Peyer's patch (tissue), 4 donors: ENCODE data around the gene YIPF5. TPM values are rescaled to one million over a fixed set of nuclear protein-coding genes. Genes with fewer than 3 reads are reported as not detected.

Source experiments
- DNase-seq, 3 donors: peaks; one replicate each; pipeline ENCODE4 v3.0.0-alpha.2; 2017 to 2019
- H3K27ac ChIP-seq, 4 donors: fragments of 200-600 bp; sonication (generic); one replicate each; pipeline ENCODE4 v1.5.1; 2016 to 2019
- H3K27me3 ChIP-seq, 2 donors: fragments of 200-600 bp; sonication (generic); one replicate each; pipeline ENCODE4 v1.5.1; 2019
- H3K36me3 ChIP-seq, 3 donors: fragments of 200-600 bp; sonication (generic); one replicate each; pipeline ENCODE4 v1.5.1; 2016 to 2019
- H3K4me1 ChIP-seq, 4 donors: fragments of 200-600 bp; sonication (generic); one replicate each; pipeline ENCODE4 v1.5.1; 2016 to 2019
- H3K4me3 ChIP-seq, 4 donors: fragments of 200-600 bp; sonication (generic); 1 replicate in 3 of 4; 2 replicates in 1 of 4; pipeline ENCODE4 v1.5.1; 2016 to 2019; ENCODE audit warnings: mild to moderate bottlenecking in 1 of 4
- H3K9me3 ChIP-seq, 4 donors: fragments of 200-600 bp; sonication (generic); one replicate each; pipeline ENCODE4 v1.5.1; 2016 to 2019; ENCODE audit warnings: mild to moderate bottlenecking in 1 of 4
- POLR2A ChIP-seq, 2 donors: fragments of 450-650 bp; IDR thresholded peaks; one replicate each; pipeline ENCODE4 v1.5.1; 2017; ENCODE audit warnings: antibody characterized with exemption in 2 of 2, mild to moderate bottlenecking in 2 of 2, moderate library complexity in 2 of 2
- total RNA-seq, 4 donors: library from RNA; depleted of rRNA; stranded (reverse); fragments of >200 nt; gene quantifications; one replicate each; pipeline ENCODE4 v1.1.0, GENCODE V29; 2016
- TF ChIP-seq, protein P1 (sequence below), 6 experiments: fragments of 450-650 bp in 4 of 6; fragments of 200-600 bp in 2 of 6; sonication (generic) in 1 of 6; IDR thresholded peaks; one replicate each; pipeline ENCODE4 v1.5.1; 2017 to 2019; ENCODE audit warnings: antibody characterized with exemption in 6 of 6, mild to moderate bottlenecking in 3 of 6, moderate library complexity in 1 of 6

Gene YIPF5
- total RNA-seq, 4 donors from 2014 or later = 22.3 to 47.6 (median 34.9) TPM

DNA sequence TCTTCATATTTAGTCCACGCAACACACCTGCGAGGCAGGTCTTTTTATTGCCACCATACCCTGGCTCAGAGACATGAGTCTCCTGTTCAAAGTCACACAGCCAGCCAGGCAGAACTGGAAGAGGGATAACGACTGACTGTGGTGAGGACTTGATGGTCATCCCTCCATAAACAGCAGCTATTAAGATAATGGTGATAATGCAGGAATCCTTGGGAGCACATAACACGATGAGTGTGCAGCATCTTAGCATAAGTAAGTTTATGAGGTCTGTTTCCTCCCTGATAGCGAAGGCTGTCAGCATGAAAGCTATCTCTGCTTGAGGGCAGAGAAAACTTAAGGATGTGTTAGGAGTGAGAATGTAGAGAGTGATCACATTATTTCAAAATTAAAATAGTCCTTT, 31.1 kb upstream of the YIPF5 start:
- no peak for DNase-seq
- Histone ChIP-seq H3K27ac (no peak overlapping the region), H3K9me3 (no peaks in the 10 kb centered on the region), H3K4me1 (no peaks in the 10 kb centered on the region), H3K4me3 (no peak overlapping the region), H3K36me3 (no peaks in the 10 kb centered on the region), H3K27me3 (no peaks in the 10 kb centered on the region)
- TF ChIP-seq, protein P1, sequence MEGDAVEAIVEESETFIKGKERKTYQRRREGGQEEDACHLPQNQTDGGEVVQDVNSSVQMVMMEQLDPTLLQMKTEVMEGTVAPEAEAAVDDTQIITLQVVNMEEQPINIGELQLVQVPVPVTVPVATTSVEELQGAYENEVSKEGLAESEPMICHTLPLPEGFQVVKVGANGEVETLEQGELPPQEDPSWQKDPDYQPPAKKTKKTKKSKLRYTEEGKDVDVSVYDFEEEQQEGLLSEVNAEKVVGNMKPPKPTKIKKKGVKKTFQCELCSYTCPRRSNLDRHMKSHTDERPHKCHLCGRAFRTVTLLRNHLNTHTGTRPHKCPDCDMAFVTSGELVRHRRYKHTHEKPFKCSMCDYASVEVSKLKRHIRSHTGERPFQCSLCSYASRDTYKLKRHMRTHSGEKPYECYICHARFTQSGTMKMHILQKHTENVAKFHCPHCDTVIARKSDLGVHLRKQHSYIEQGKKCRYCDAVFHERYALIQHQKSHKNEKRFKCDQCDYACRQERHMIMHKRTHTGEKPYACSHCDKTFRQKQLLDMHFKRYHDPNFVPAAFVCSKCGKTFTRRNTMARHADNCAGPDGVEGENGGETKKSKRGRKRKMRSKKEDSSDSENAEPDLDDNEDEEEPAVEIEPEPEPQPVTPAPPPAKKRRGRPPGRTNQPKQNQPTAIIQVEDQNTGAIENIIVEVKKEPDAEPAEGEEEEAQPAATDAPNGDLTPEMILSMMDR (IDR thresholded peaks at IDR 0.05) = no peak
- TF ChIP-seq POLR2A (IDR thresholded peaks at IDR 0.05) = no peak

DNA sequence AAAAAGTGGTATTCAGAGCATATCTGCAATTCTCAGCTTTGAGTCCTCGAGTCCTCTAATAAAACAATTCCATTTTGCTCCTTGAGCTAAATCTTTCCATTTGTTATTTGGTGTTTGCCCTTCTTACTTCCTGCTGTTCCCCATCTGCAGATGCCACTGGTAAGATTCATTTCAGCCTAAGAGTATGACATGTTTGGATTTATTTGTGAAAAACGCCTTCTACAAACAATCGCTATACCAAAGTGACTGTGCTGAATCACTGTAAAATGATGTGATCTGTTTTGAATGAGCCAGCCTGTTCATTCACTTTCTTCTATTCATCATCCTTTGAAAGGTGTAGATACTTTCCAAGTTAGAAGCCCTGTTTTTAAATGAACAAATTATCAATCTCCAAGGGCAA, 27.9 kb upstream of the YIPF5 start:
- no peaks in the 10 kb centered on the region for H3K4me1 ChIP-seq
- DNase-seq = no peak

DNA sequence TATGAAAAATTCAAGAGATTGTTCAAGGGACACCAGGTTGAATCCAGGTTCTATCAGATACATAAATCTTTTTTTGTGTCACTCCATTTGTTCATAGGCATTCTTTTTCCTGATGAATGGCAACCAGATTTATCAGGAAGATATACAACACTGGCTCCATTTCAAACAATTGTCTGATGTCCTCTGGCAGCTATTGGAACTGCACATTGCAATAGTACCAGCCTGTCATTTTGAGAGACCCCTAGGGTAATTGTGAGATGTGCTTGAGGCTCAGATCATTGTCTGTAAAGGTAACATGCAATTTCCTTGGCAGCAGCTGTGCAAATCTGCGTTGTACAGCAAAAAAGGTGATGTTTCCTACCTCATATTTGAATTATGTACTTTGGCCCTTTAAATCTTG, 26.2 kb upstream of the YIPF5 start:
- Histone ChIP-seq H3K27ac (no peak overlapping the region), H3K4me1 (peaks cover 0 to 3% (median 1%) of the 10 kb centered on the region in 4 donors), H3K36me3 (no peaks in the 10 kb centered on the region), H3K9me3 (no peaks in the 10 kb centered on the region), H3K27me3 (no peaks in the 10 kb centered on the region), H3K4me3 (no peak overlapping the region)
- no peak for DNase-seq
- no peak for TF ChIP-seq POLR2A (IDR thresholded peaks at IDR 0.05)
- TF ChIP-seq, protein P1 (IDR thresholded peaks at IDR 0.05) = peak in 2 of 6 experiments; percentile 13 to 16

More for the DNA sequence above, 27.9 kb upstream of the YIPF5 start:
- Histone ChIP-seq H3K36me3 (no peaks in the 10 kb centered on the region), H3K27ac (no peak overlapping the region), H3K4me3 (no peak overlapping the region), H3K27me3 (no peaks in the 10 kb centered on the region), H3K9me3 (no peaks in the 10 kb centered on the region)
- TF ChIP-seq, protein P1 (IDR thresholded peaks at IDR 0.05) = no peak
- no peak for TF ChIP-seq POLR2A (IDR thresholded peaks at IDR 0.05)

DNA sequence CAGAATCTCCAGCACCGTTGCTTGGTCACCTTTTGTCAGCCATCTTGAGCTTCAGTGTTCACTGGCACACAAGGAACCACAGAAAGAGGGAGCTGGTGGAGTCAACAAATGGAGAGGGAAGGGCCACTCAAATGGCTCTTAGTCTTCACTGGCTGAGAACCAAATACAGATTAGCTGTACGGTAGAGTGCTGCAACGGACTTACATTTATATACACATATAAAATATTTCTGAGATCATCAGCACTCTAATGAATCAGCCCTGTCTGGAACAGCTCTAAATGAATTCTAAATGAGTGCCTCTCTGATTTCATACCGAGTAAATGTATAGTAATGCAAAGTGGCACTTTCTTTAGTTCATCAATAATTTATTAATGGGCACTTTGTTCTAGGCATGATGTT, 25.0 kb upstream of the YIPF5 start:
- no peak for DNase-seq
- Histone ChIP-seq H3K4me3 (no peak overlapping the region), H3K36me3 (no peaks in the 10 kb centered on the region), H3K9me3 (no peaks in the 10 kb centered on the region), H3K4me1 (peaks cover 0 to 13% (median 4%) of the 10 kb centered on the region in 4 donors), H3K27me3 (no peaks in the 10 kb centered on the region), H3K27ac (no peak overlapping the region)
- TF ChIP-seq, protein P1 (IDR thresholded peaks at IDR 0.05) = no peak
- TF ChIP-seq POLR2A (IDR thresholded peaks at IDR 0.05) = no peak

DNA sequence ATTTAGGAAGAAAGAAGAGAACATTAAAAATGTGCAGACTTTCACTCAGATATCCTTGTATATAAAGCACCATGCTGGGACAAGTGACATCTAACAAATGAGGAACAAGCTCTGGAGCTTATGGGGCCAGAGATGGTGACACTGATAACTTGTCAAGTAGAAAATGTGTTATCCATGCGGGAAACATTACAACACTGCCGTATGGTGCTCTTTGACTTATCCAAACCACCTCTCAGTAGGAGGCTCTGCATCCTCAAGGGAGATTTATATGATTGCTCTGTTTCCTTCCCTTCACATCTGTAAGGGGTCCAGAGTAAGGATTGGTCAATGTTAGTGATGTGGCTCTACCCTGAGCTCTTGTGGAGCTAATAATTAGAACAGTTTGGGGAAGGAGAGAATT, 23.7 kb upstream of the YIPF5 start:
- Histone ChIP-seq H3K4me1 (peaks cover 0 to 19% (median 4%) of the 10 kb centered on the region in 4 donors), H3K4me3 (no peak overlapping the region), H3K27ac (no peak overlapping the region), H3K9me3 (no peaks in the 10 kb centered on the region), H3K36me3 (no peaks in the 10 kb centered on the region), H3K27me3 (no peaks in the 10 kb centered on the region)
- no peak for DNase-seq
- TF ChIP-seq POLR2A (IDR thresholded peaks at IDR 0.05) = no peak
- TF ChIP-seq, protein P1 (IDR thresholded peaks at IDR 0.05) = no peak

- peaks cover 0 to 29% (median 8%) of the 10 kb centered on the region in 4 donors for H3K4me1 ChIP-seq
- no peaks in the 10 kb centered on the region for H3K9me3 ChIP-seq
- H3K27me3 ChIP-seq = no peaks in the 10 kb centered on the region
- TF ChIP-seq POLR2A (IDR thresholded peaks at IDR 0.05) = no peak
- TF ChIP-seq, protein P1 (IDR thresholded peaks at IDR 0.05) = no peak
- no peak for DNase-seq
- H3K36me3 ChIP-seq = no peaks in the 10 kb centered on the region
- no peak overlapping the region for H3K27ac ChIP-seq
- H3K4me3 ChIP-seq = no peak overlapping the region
Measured at GRCh38 chr5:144192661-144193060, 22.2 kb upstream of the YIPF5 start.
